Sigmoid colon (tissue), 7 donors: ENCODE measurements around the gene TEX51. TPM values are rescaled to one million over a fixed set of nuclear protein-coding genes. Genes with fewer than 3 reads are reported as not detected.

ENCODE experiments used
- DNase-seq: peaks from one replicate; pipeline ENCODE4 v3.0.0-alpha.2; 2019
- H3K27ac ChIP-seq, 4 donors: fragments of 200-600 bp; sonication (generic); one replicate each; pipeline ENCODE4 v1.5.1; 2016 to 2019; ENCODE audit warnings: mild to moderate bottlenecking in 1 of 4
- H3K27me3 ChIP-seq, 3 donors: fragments of 200-600 bp; sonication (generic); one replicate each; pipeline ENCODE4 v1.5.1; 2019; ENCODE audit warnings: mild to moderate bottlenecking in 1 of 3
- H3K36me3 ChIP-seq, 4 donors: fragments of 200-600 bp; sonication (generic); one replicate each; pipeline ENCODE4 v1.5.1; 2016 to 2019
- H3K4me1 ChIP-seq, 4 donors: fragments of 200-600 bp; sonication (generic); one replicate each; pipeline ENCODE4 v1.5.1; 2017 to 2019
- H3K4me3 ChIP-seq, 4 donors: fragments of 200-600 bp; sonication (generic); one replicate each; pipeline ENCODE4 v1.5.1; 2017 to 2019; ENCODE audit warnings: mild to moderate bottlenecking in 2 of 4, moderate library complexity in 1 of 4
- H3K9me3 ChIP-seq, 4 donors: fragments of 200-600 bp in 3 of 4; sonication (generic) in 3 of 4; one replicate each; pipeline versions ENCODE4 v1.5.1 to v1.6.1; 2013 to 2019
- EP300 ChIP-seq, 4 donors: sonication (generic); formaldehyde crosslinking; IDR thresholded peaks; one replicate each; pipeline ENCODE4 v1.6.1; 2017; ENCODE audit warnings: antibody characterized with exemption in 4 of 4
- POLR2A ChIP-seq, 2 donors: fragments of 450-650 bp; IDR thresholded peaks; one replicate each; pipeline ENCODE4 v1.6.1; 2016; ENCODE audit warnings: antibody characterized with exemption in 2 of 2, mild to moderate bottlenecking in 2 of 2, moderate library complexity in 2 of 2
- POLR2AphosphoS5 ChIP-seq, 4 donors: sonication (generic); formaldehyde crosslinking; IDR thresholded peaks; one replicate each; pipeline ENCODE4 v1.6.1; 2017; ENCODE audit warnings: antibody characterized with exemption in 4 of 4
- WGBS, 2 donors: extraction: QIAGEN DNeasy Blood & Tissue Kit; methylation state at CpG; one replicate each; pipeline ENCODE4 v1.1.7; 2013; 5-methylcytosine and 5-hydroxymethylcytosine counted together
- intact Hi-C: fragments of 100-400 bp; cut with DNase I; formaldehyde crosslinking; loops from one replicate; pipeline ENCODE4 v1.15.1; 2023
- polyA plus RNA-seq, 3 donors: library from polyadenylated mRNA; stranded (reverse); fragments of 200-250 nt; gene quantifications; one replicate each; pipeline ENCODE4 v1.2.3, GENCODE V29; 2013
- total RNA-seq, 4 donors: library from RNA; depleted of rRNA; stranded (reverse); fragments of >200 nt; gene quantifications; one replicate each; pipeline ENCODE4 v1.1.0, GENCODE V29; 2016
- TF ChIP-seq, protein P1 (sequence below), 4 experiments: fragments of 450-650 bp in 3 of 4; fragments of 200-600 bp in 1 of 4; IDR thresholded peaks; one replicate each; pipeline ENCODE4 v1.5.1; 2016 to 2019; ENCODE audit warnings: antibody characterized with exemption in 4 of 4, mild to moderate bottlenecking in 3 of 4, moderate library complexity in 2 of 4
- donor health status: healthy with polysubstance abuse.
- donor health status: Bipolar disorder and iron deficiency.
- donor health status: healthy.

Gene TEX51
- total and polyA plus RNA-seq, 7 donors = 1.2 TPM; not detected in 6

DNA sequence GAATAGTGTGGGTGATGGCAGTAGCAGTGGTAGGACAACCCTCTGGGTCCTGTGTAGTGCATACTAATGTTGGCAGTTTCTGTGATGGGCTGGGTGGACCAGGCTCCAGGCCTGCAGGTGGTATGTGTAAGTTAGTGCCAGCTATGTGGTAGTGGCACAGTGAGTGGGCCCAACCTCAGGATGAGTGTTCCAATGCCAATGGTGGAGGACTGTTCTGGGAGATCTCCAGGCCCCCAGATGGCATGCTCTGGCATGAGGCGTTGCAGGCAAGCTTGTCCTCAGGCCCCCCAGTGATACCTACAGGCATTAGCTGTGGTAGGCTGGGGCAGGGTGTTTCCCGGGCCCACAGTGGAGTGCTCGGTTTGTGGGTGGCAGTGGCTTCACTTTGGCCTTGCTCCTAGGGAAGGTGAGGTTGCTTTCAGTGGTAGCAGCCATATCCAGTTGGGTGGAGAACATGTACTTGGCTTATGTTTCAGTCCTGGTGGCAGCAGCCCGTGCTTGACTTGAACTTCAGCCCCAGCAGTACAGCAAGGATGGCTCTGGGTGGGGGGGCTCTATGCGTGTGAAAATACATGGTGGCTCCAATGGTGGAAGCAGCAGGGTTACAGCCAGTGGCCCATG, 32.4 kb downstream of the TEX51 start:
- no peaks in the 10 kb centered on the region for H3K4me1 ChIP-seq
- TF ChIP-seq POLR2AphosphoS5 (IDR thresholded peaks at IDR 0.05) = no peak
- no peak for TF ChIP-seq POLR2A (IDR thresholded peaks at IDR 0.05)
- TF ChIP-seq, protein P1, sequence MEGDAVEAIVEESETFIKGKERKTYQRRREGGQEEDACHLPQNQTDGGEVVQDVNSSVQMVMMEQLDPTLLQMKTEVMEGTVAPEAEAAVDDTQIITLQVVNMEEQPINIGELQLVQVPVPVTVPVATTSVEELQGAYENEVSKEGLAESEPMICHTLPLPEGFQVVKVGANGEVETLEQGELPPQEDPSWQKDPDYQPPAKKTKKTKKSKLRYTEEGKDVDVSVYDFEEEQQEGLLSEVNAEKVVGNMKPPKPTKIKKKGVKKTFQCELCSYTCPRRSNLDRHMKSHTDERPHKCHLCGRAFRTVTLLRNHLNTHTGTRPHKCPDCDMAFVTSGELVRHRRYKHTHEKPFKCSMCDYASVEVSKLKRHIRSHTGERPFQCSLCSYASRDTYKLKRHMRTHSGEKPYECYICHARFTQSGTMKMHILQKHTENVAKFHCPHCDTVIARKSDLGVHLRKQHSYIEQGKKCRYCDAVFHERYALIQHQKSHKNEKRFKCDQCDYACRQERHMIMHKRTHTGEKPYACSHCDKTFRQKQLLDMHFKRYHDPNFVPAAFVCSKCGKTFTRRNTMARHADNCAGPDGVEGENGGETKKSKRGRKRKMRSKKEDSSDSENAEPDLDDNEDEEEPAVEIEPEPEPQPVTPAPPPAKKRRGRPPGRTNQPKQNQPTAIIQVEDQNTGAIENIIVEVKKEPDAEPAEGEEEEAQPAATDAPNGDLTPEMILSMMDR (IDR thresholded peaks at IDR 0.05) = no peak
- no peak for TF ChIP-seq EP300 (IDR thresholded peaks at IDR 0.05)
- no peak overlapping the region for H3K4me3 ChIP-seq
- no peak overlapping the region for H3K27ac ChIP-seq
- H3K36me3 ChIP-seq = no peaks in the 10 kb centered on the region
- H3K9me3 ChIP-seq = no peaks in the 10 kb centered on the region
- no peak for DNase-seq
- intact Hi-C loops = no loop called here
- WGBS, 2 donors = 92 to 93% methylated on average over 5 of the region's 5 CpGs
- H3K27me3 ChIP-seq = no peaks in the 10 kb centered on the region

DNA sequence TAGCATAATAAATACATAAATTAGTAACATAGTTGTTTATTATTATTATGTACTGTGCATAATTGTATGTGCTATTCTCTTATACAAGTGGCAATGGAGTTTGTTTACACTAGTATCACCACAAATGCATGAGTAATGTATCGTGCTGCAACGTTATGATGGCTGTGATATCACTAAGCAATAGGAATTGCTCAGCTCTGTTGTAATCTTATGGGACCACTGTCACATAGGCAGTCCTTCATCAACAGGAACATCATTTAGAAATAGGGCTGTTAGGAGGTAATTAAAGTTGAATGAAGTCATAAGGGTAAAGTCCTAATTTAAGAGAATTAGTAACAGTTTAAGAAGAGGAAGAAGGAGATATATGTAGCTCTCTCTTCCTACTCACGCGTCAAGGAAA, 33.8 kb downstream of the TEX51 start:
- no peak for DNase-seq
- no peak for TF ChIP-seq EP300 (IDR thresholded peaks at IDR 0.05)
- no peak for TF ChIP-seq POLR2AphosphoS5 (IDR thresholded peaks at IDR 0.05)
- TF ChIP-seq, protein P1 (IDR thresholded peaks at IDR 0.05) = no peak
- TF ChIP-seq POLR2A (IDR thresholded peaks at IDR 0.05) = no peak
- H3K4me1 ChIP-seq = no peaks in the 10 kb centered on the region
- H3K27ac ChIP-seq = no peak overlapping the region
- H3K36me3 ChIP-seq = no peaks in the 10 kb centered on the region
- no peak overlapping the region for H3K4me3 ChIP-seq
- intact Hi-C loops = no loop called here
- H3K27me3 ChIP-seq = no peaks in the 10 kb centered on the region
- 31 to 75% methylated on average over 4 of the region's 4 CpGs for WGBS, 2 donors
- no peaks in the 10 kb centered on the region for H3K9me3 ChIP-seq

- 66 to 73% methylated on average over 14 of the region's 14 CpGs for WGBS, 2 donors
- no peaks in the 10 kb centered on the region for H3K4me1 ChIP-seq
- H3K27me3 ChIP-seq = no peaks in the 10 kb centered on the region
- TF ChIP-seq POLR2A (IDR thresholded peaks at IDR 0.05) (no peak), POLR2AphosphoS5 (IDR thresholded peaks at IDR 0.05) (no peak), EP300 (IDR thresholded peaks at IDR 0.05) (no peak)
- TF ChIP-seq, protein P1 (IDR thresholded peaks at IDR 0.05) = no peak
- no peaks in the 10 kb centered on the region for H3K9me3 ChIP-seq
- intact Hi-C loops = no loop called here
- no peaks in the 10 kb centered on the region for H3K36me3 ChIP-seq
- no peak for DNase-seq
- no peak overlapping the region for H3K4me3 ChIP-seq
- no peak overlapping the region for H3K27ac ChIP-seq
These were observed 34.4 kb downstream of the TEX51 start for GRCh38 chr2:126932966-126933710.

GRCh38 chr2:126933711-126934091, 35.0 kb downstream of the TEX51 start:
- 78 to 88% methylated on average over 4 of the region's 4 CpGs for WGBS, 2 donors
- no peak for DNase-seq

GRCh38 chr2:126934809-126935208, 36.1 kb downstream of the TEX51 start:
- DNase-seq = no peak
- intact Hi-C loops = no loop called here
- no peak overlapping the region for H3K27ac ChIP-seq
- no peak overlapping the region for H3K4me3 ChIP-seq
- no peaks in the 10 kb centered on the region for H3K4me1 ChIP-seq
- TF ChIP-seq EP300 (IDR thresholded peaks at IDR 0.05) (no peak), POLR2AphosphoS5 (IDR thresholded peaks at IDR 0.05) (no peak), POLR2A (IDR thresholded peaks at IDR 0.05) (no peak)
- TF ChIP-seq, protein P1 (IDR thresholded peaks at IDR 0.05) = no peak
- H3K27me3 ChIP-seq = no peaks in the 10 kb centered on the region
- H3K9me3 ChIP-seq = no peaks in the 10 kb centered on the region
- WGBS, 2 donors = 74 to 82% methylated on average over 6 of the region's 6 CpGs
- H3K36me3 ChIP-seq = no peaks in the 10 kb centered on the region

More at GRCh38 chr2:126933711-126934091, 35.0 kb downstream of the TEX51 start:
- H3K9me3 ChIP-seq = no peaks in the 10 kb centered on the region
- intact Hi-C loops = no loop called here
- no peaks in the 10 kb centered on the region for H3K36me3 ChIP-seq
- no peak overlapping the region for H3K4me3 ChIP-seq
- no peaks in the 10 kb centered on the region for H3K4me1 ChIP-seq
- no peaks in the 10 kb centered on the region for H3K27me3 ChIP-seq
- H3K27ac ChIP-seq = no peak overlapping the region
- TF ChIP-seq POLR2AphosphoS5 (IDR thresholded peaks at IDR 0.05) = no peak
- TF ChIP-seq EP300 (IDR thresholded peaks at IDR 0.05) = no peak
- TF ChIP-seq POLR2A (IDR thresholded peaks at IDR 0.05) = no peak
